HEK293T (cell line): ENCODE measurements around the gene CDON.

Source experiments
- BHLHE40 ChIP-seq: fragments of 450-650 bp; IDR thresholded peaks from 2 replicates; pipeline ENCODE4 v1.6.1; 2016; ENCODE audit warnings: mild to moderate bottlenecking, moderate library complexity, borderline replicate concordance
- ELF4 ChIP-seq: fragments of 450-650 bp; IDR thresholded peaks from 2 replicates; pipeline ENCODE4 v1.6.1; 2017; ENCODE audit warnings: antibody characterized with exemption
- FOXA1 ChIP-seq: fragments of 450-650 bp; IDR thresholded peaks from 2 replicates; pipeline ENCODE4 v1.6.1; 2016; ENCODE audit warnings: mild to moderate bottlenecking
- FOXK2 ChIP-seq: fragments of 450-650 bp; IDR thresholded peaks from 2 replicates; pipeline ENCODE4 v1.6.1; 2016; ENCODE audit warnings: mild to moderate bottlenecking
- FOXM1 ChIP-seq: fragments of 450-650 bp; IDR thresholded peaks from 2 replicates; pipeline ENCODE4 v1.6.1; 2017; ENCODE audit warnings: mild to moderate bottlenecking, borderline replicate concordance
- HDGF ChIP-seq: fragments of 450-650 bp; IDR thresholded peaks from 2 replicates; pipeline ENCODE4 v1.6.1; 2017; ENCODE audit warnings: antibody characterized with exemption, borderline replicate concordance
- L3MBTL2 ChIP-seq: fragments of 450-650 bp; conservative IDR thresholded peaks from 2 replicates; pipeline ENCODE4 v1.6.1; 2016; ENCODE audit warnings: mild to moderate bottlenecking
- SP1 ChIP-seq: fragments of 450-650 bp; IDR thresholded peaks from 2 replicates; pipeline ENCODE4 v1.6.1; 2017
- TARDBP ChIP-seq: fragments of 450-650 bp; IDR thresholded peaks from 2 replicates; pipeline ENCODE4 v1.6.1; 2016
- ZNF384 ChIP-seq: fragments of 450-650 bp; IDR thresholded peaks from 2 replicates; pipeline ENCODE4 v1.6.1; 2016

- TF ChIP-seq TARDBP (no peak), SP1 (no peak), FOXM1 (no peak), FOXA1 (no peak), FOXK2 (no peak), ELF4 (no peak), BHLHE40 (no peak), ZNF384 (no peak), HDGF (no peak), L3MBTL2 (no peak)
Observed at GRCh38 chr11:126051117-126051516, 11.5 kb downstream of the CDON start.
